Measurements from ENCODE around the gene HPCAL4.

The HPCAL4 gene

GRCh38 chr1:39688706-39689105 is 2.5 kb downstream of the HPCAL4 start:
- Histone ChIP-seq H3K4me3 (ENCODE audit: low read depth, low read length) (no peak overlapping the region), H3K36me3 (ENCODE audit: control insufficient read depth, insufficient read depth, low read length) (no peaks in the 10 kb centered on the region), H3K27me3 (ENCODE audit: control insufficient read depth, insufficient read depth, low read length) (peaks cover 97% of the 10 kb centered on the region), H3K4me1 (ENCODE audit: control insufficient read depth, insufficient read depth, low read length) (peaks cover 3% of the 10 kb centered on the region; the same call in 1 of the 2 replicates), H3K9me3 (ENCODE audit: control insufficient read depth, insufficient read depth, low read length) (no peaks in the 10 kb centered on the region), H3K27ac (ENCODE audit: low read depth, low read length) (no peak overlapping the region), H3K9ac (ENCODE audit: low read depth, low read length) (no peak overlapping the region)

- H3K4me1 ChIP-seq (ENCODE audit: control insufficient read depth, insufficient read depth, low read length), result peaks cover 3% of the 10 kb centered on the region; the same call in 1 of the 2 replicates
- H3K27me3 ChIP-seq (ENCODE audit: control insufficient read depth, insufficient read depth, low read length), result peaks cover 97% of the 10 kb centered on the region
- H3K27ac ChIP-seq (ENCODE audit: low read depth, low read length), result no peak overlapping the region
- H3K4me3 ChIP-seq (ENCODE audit: low read depth, low read length), result no peak overlapping the region
- H3K36me3 ChIP-seq (ENCODE audit: control insufficient read depth, insufficient read depth, low read length), result no peaks in the 10 kb centered on the region
- no peak overlapping the region for H3K9ac ChIP-seq (ENCODE audit: low read depth, low read length)
- no peaks in the 10 kb centered on the region for H3K9me3 ChIP-seq (ENCODE audit: control insufficient read depth, insufficient read depth, low read length)
Measured at GRCh38 chr1:39687243-39687642, 4.0 kb downstream of the HPCAL4 start.

- no peaks in the 10 kb centered on the region for H3K36me3 ChIP-seq (ENCODE audit: control insufficient read depth, insufficient read depth, low read length)
- H3K4me1 ChIP-seq (ENCODE audit: control insufficient read depth, insufficient read depth, low read length), result no peaks in the 10 kb centered on the region
- no peak overlapping the region for H3K4me3 ChIP-seq (ENCODE audit: low read depth, low read length)
- no peaks in the 10 kb centered on the region for H3K9me3 ChIP-seq (ENCODE audit: control insufficient read depth, insufficient read depth, low read length)
- H3K9ac ChIP-seq (ENCODE audit: low read depth, low read length), result no peak overlapping the region
- H3K27ac ChIP-seq (ENCODE audit: low read depth, low read length), result no peak overlapping the region
- peaks cover 97% of the 10 kb centered on the region for H3K27me3 ChIP-seq (ENCODE audit: control insufficient read depth, insufficient read depth, low read length)
Measured at GRCh38 chr1:39685071-39685470, 6.2 kb downstream of the HPCAL4 start.

- Histone ChIP-seq H3K27ac (ENCODE audit: low read depth, low read length) (no peak overlapping the region), H3K9ac (ENCODE audit: low read depth, low read length) (no peak overlapping the region), H3K36me3 (ENCODE audit: control insufficient read depth, insufficient read depth, low read length) (no peaks in the 10 kb centered on the region), H3K27me3 (ENCODE audit: control insufficient read depth, insufficient read depth, low read length) (peaks cover 97% of the 10 kb centered on the region), H3K4me1 (ENCODE audit: control insufficient read depth, insufficient read depth, low read length) (no peaks in the 10 kb centered on the region), H3K9me3 (ENCODE audit: control insufficient read depth, insufficient read depth, low read length) (no peaks in the 10 kb centered on the region), H3K4me3 (ENCODE audit: low read depth, low read length) (no peak overlapping the region)
Measured at GRCh38 chr1:39684313-39684664, 6.9 kb downstream of the HPCAL4 start.

GRCh38 chr1:39683591-39684312 is 7.5 kb downstream of the HPCAL4 start:
- H3K9ac ChIP-seq (ENCODE audit: low read depth, low read length), result no peak overlapping the region
- H3K27ac ChIP-seq (ENCODE audit: low read depth, low read length), result no peak overlapping the region
- H3K4me3 ChIP-seq (ENCODE audit: low read depth, low read length), result no peak overlapping the region
- H3K9me3 ChIP-seq (ENCODE audit: control insufficient read depth, insufficient read depth, low read length), result no peaks in the 10 kb centered on the region
- H3K27me3 ChIP-seq (ENCODE audit: control insufficient read depth, insufficient read depth, low read length), result peaks cover 97% of the 10 kb centered on the region
- H3K4me1 ChIP-seq (ENCODE audit: control insufficient read depth, insufficient read depth, low read length), result no peaks in the 10 kb centered on the region
- no peaks in the 10 kb centered on the region for H3K36me3 ChIP-seq (ENCODE audit: control insufficient read depth, insufficient read depth, low read length)

- H3K4me3 ChIP-seq (ENCODE audit: low read depth, low read length), result no peak overlapping the region
- H3K27me3 ChIP-seq (ENCODE audit: control insufficient read depth, insufficient read depth, low read length), result peaks cover 97% of the 10 kb centered on the region
- no peak overlapping the region for H3K9ac ChIP-seq (ENCODE audit: low read depth, low read length)
- no peaks in the 10 kb centered on the region for H3K4me1 ChIP-seq (ENCODE audit: control insufficient read depth, insufficient read depth, low read length)
- no peak overlapping the region for H3K27ac ChIP-seq (ENCODE audit: low read depth, low read length)
- no peaks in the 10 kb centered on the region for H3K36me3 ChIP-seq (ENCODE audit: control insufficient read depth, insufficient read depth, low read length)
- no peaks in the 10 kb centered on the region for H3K9me3 ChIP-seq (ENCODE audit: control insufficient read depth, insufficient read depth, low read length)
Measured at GRCh38 chr1:39681999-39682398, 9.2 kb downstream of the HPCAL4 start.

GRCh38 chr1:39681294-39681693 is 9.9 kb downstream of the HPCAL4 start:
- Histone ChIP-seq H3K4me1 (ENCODE audit: control insufficient read depth, insufficient read depth, low read length) (no peaks in the 10 kb centered on the region), H3K36me3 (ENCODE audit: control insufficient read depth, insufficient read depth, low read length) (no peaks in the 10 kb centered on the region), H3K27ac (ENCODE audit: low read depth, low read length) (no peak overlapping the region), H3K4me3 (ENCODE audit: low read depth, low read length) (no peak overlapping the region), H3K9me3 (ENCODE audit: control insufficient read depth, insufficient read depth, low read length) (no peaks in the 10 kb centered on the region), H3K9ac (ENCODE audit: low read depth, low read length) (no peak overlapping the region), H3K27me3 (ENCODE audit: control insufficient read depth, insufficient read depth, low read length) (peaks cover 97% of the 10 kb centered on the region)

- Histone ChIP-seq H3K4me1 (ENCODE audit: control insufficient read depth, insufficient read depth, low read length) (no peaks in the 10 kb centered on the region), H3K9ac (ENCODE audit: low read depth, low read length) (no peak overlapping the region), H3K27ac (ENCODE audit: low read depth, low read length) (no peak overlapping the region), H3K36me3 (ENCODE audit: control insufficient read depth, insufficient read depth, low read length) (no peaks in the 10 kb centered on the region), H3K9me3 (ENCODE audit: control insufficient read depth, insufficient read depth, low read length) (no peaks in the 10 kb centered on the region), H3K27me3 (ENCODE audit: control insufficient read depth, insufficient read depth, low read length) (peaks cover 99% of the 10 kb centered on the region), H3K4me3 (ENCODE audit: low read depth, low read length) (no peak overlapping the region)
Measured at GRCh38 chr1:39680751-39681150, 10.5 kb downstream of the HPCAL4 start.

GRCh38 chr1:39679821-39680220 is 11.4 kb downstream of the HPCAL4 start:
- no peak overlapping the region for H3K9ac ChIP-seq (ENCODE audit: low read depth, low read length)
- peaks cover 98% of the 10 kb centered on the region for H3K27me3 ChIP-seq (ENCODE audit: control insufficient read depth, insufficient read depth, low read length)
- H3K4me1 ChIP-seq (ENCODE audit: control insufficient read depth, insufficient read depth, low read length), result no peaks in the 10 kb centered on the region
- no peak overlapping the region for H3K27ac ChIP-seq (ENCODE audit: low read depth, low read length)
- H3K36me3 ChIP-seq (ENCODE audit: control insufficient read depth, insufficient read depth, low read length), result no peaks in the 10 kb centered on the region
- H3K9me3 ChIP-seq (ENCODE audit: control insufficient read depth, insufficient read depth, low read length), result no peaks in the 10 kb centered on the region
- no peak overlapping the region for H3K4me3 ChIP-seq (ENCODE audit: low read depth, low read length)

GRCh38 chr1:39678889-39679288 is 12.3 kb downstream of the HPCAL4 start:
- Histone ChIP-seq H3K36me3 (ENCODE audit: control insufficient read depth, insufficient read depth, low read length) (no peaks in the 10 kb centered on the region), H3K9ac (ENCODE audit: low read depth, low read length) (no peak overlapping the region), H3K9me3 (ENCODE audit: control insufficient read depth, insufficient read depth, low read length) (no peaks in the 10 kb centered on the region), H3K4me1 (ENCODE audit: control insufficient read depth, insufficient read depth, low read length) (no peaks in the 10 kb centered on the region), H3K27ac (ENCODE audit: low read depth, low read length) (no peak overlapping the region), H3K27me3 (ENCODE audit: control insufficient read depth, insufficient read depth, low read length) (peaks cover 98% of the 10 kb centered on the region), H3K4me3 (ENCODE audit: low read depth, low read length) (no peak overlapping the region)

- H3K27me3 ChIP-seq (ENCODE audit: control insufficient read depth, insufficient read depth, low read length), result peaks cover 98% of the 10 kb centered on the region
- no peak overlapping the region for H3K9ac ChIP-seq (ENCODE audit: low read depth, low read length)
- no peaks in the 10 kb centered on the region for H3K36me3 ChIP-seq (ENCODE audit: control insufficient read depth, insufficient read depth, low read length)
- H3K9me3 ChIP-seq (ENCODE audit: control insufficient read depth, insufficient read depth, low read length), result no peaks in the 10 kb centered on the region
- no peak overlapping the region for H3K4me3 ChIP-seq (ENCODE audit: low read depth, low read length)
- no peak overlapping the region for H3K27ac ChIP-seq (ENCODE audit: low read depth, low read length)
- no peaks in the 10 kb centered on the region for H3K4me1 ChIP-seq (ENCODE audit: control insufficient read depth, insufficient read depth, low read length)
Measured at GRCh38 chr1:39677645-39678044, 13.6 kb downstream of the HPCAL4 start.
